Type B pancreatic cell (in vitro differentiated cells): Measurements from ENCODE around the gene MYO1C. TPM values are rescaled to one million over a fixed set of nuclear protein-coding genes. Genes with fewer than 3 reads are reported as not detected.
A peak's percentile ranks its signal among the peaks of the same experiment; 100 is the strongest.

Source experiments
- DNase-seq: peaks from one replicate; pipeline ENCODE4 v3.0.0; 2021; ENCODE audit warnings: mixed read lengths; ENCODE audit not compliant: unreplicated experiment; ENCODE audit errors: extremely low spot score
- H3K27ac Mint-ChIP-seq: 2 replicates; pipeline ENCODE4 v1.8.0; 2021; ENCODE audit warnings: mild to moderate bottlenecking, mixed read lengths
- H3K27me3 Mint-ChIP-seq: 2 replicates; pipeline ENCODE4 v1.8.0; 2021; ENCODE audit warnings: mixed read lengths
- H3K36me3 Mint-ChIP-seq: 2 replicates; pipeline ENCODE4 v1.8.0; 2021; ENCODE audit warnings: mixed read lengths
- H3K4me1 Mint-ChIP-seq: one replicate; pipeline ENCODE4 v1.8.0; 2021; ENCODE audit warnings: mixed read lengths; ENCODE audit not compliant: unreplicated experiment
- H3K4me3 Mint-ChIP-seq: 2 replicates; pipeline ENCODE4 v1.8.0; 2021; ENCODE audit warnings: mild to moderate bottlenecking, mixed read lengths
- H3K9me3 Mint-ChIP-seq: 2 replicates; pipeline ENCODE4 v1.8.0; 2021; ENCODE audit warnings: mixed read lengths
- CTCF ChIP-seq: fragments of 200-600 bp; sonication (generic); conservative IDR thresholded peaks from 2 replicates; pipeline ENCODE4 v1.5.0; 2021; ENCODE audit warnings: antibody characterized with exemption, mild to moderate bottlenecking
- total RNA-seq: library from RNA; stranded (reverse); gene quantifications from 2 replicates; pipeline ENCODE4 v1.2.1, GENCODE V29; 2021; ENCODE audit warnings: low replicate concordance

Gene MYO1C
- total RNA-seq, 1 donor from 2014 or later = 73.6 TPM

- TF ChIP-seq CTCF = no peak
- H3K27ac Mint-ChIP-seq = peak overlapping the region; percentile 91
- H3K9me3 Mint-ChIP-seq = no peaks in the 10 kb centered on the region
- peak overlapping the region; percentile 88 for H3K4me3 Mint-ChIP-seq
- no peak for DNase-seq
- H3K36me3 Mint-ChIP-seq = no peaks in the 10 kb centered on the region
- no peaks in the 10 kb centered on the region for H3K27me3 Mint-ChIP-seq
- peaks cover 17% of the 10 kb centered on the region for H3K4me1 Mint-ChIP-seq
Observed at GRCh38 chr17:1488826-1489270, 3.6 kb downstream of the MYO1C start.

- peak; percentile 93 for DNase-seq
- Mint-ChIP-seq H3K4me1 (peaks cover 17% of the 10 kb centered on the region), H3K4me3 (peak overlapping the region; percentile 88), H3K27me3 (no peaks in the 10 kb centered on the region), H3K27ac (peak overlapping the region; percentile 92), H3K9me3 (no peaks in the 10 kb centered on the region), H3K36me3 (no peaks in the 10 kb centered on the region)
- TF ChIP-seq CTCF = peak; percentile 34
Observed at GRCh38 chr17:1487939-1488825, 4.3 kb downstream of the MYO1C start.

GRCh38 chr17:1486802-1487695 is 5.4 kb downstream of the MYO1C start:
- Mint-ChIP-seq H3K4me3 (peak overlapping the region; percentile 86), H3K4me1 (peaks cover 15% of the 10 kb centered on the region), H3K27me3 (no peaks in the 10 kb centered on the region), H3K27ac (peak overlapping the region; percentile 93), H3K9me3 (no peaks in the 10 kb centered on the region), H3K36me3 (no peaks in the 10 kb centered on the region)
- no peak for TF ChIP-seq CTCF
- no peak for DNase-seq

GRCh38 chr17:1485423-1486376 is 6.8 kb downstream of the MYO1C start:
- no peak for DNase-seq
- Mint-ChIP-seq H3K27ac (peak overlapping the region; percentile 96), H3K27me3 (no peaks in the 10 kb centered on the region), H3K4me3 (peak overlapping the region; percentile 84), H3K9me3 (no peaks in the 10 kb centered on the region), H3K36me3 (peaks cover 4% of the 10 kb centered on the region), H3K4me1 (peaks cover 10% of the 10 kb centered on the region)
- TF ChIP-seq CTCF = no peak
